T-cell (primary cell): Measurements from ENCODE around the gene TMEM131L. TPM values are rescaled to one million over a fixed set of nuclear protein-coding genes. Genes with fewer than 3 reads are reported as not detected.

ENCODE experiments used
- ATAC-seq, 4 experiments: fragments of 200-7000 bp in 3 of 4; fragments of 150-1000 bp in 1 of 4; cut with Tn5 transposase; replicated peaks in 1 of 4; 1 replicate in 3 of 4; 2 replicates in 1 of 4; pipeline ENCODE4 v1.10.0; 2021; ENCODE audit warnings: moderate library complexity in 3 of 4, mild to moderate bottlenecking in 2 of 4, moderate number of reproducible peaks in 1 of 4
- CTCF ChIA-PET, 2 donors: fragments of 300-600 bp; sonication (Branson Sonifier 250); formaldehyde crosslinking; loops; one replicate each; lab custom pipeline; 2022; ENCODE audit warnings: antibody characterized with exemption in 2 of 2; lab: Charles Lee
- POLR2A ChIA-PET, 2 donors: fragments of 300-600 bp; sonication (Branson Sonifier 250); formaldehyde crosslinking; loops; one replicate each; lab custom pipeline; 2022; ENCODE audit warnings: antibody characterized with exemption in 2 of 2; lab: Charles Lee
- DNase-seq, 35 experiments: peaks; one replicate each; pipeline versions ENCODE4 v3.0.0 to v3.0.0-alpha.2; 2013 to 2023
- H3K27ac ChIP-seq: one replicate; pipeline ENCODE4 v1.5.1; 2013; ENCODE audit warnings: low read length
- H3K27me3 ChIP-seq, 2 experiments: replicated peaks in 1 of 2; 1 replicate in 1 of 2; 2 replicates in 1 of 2; pipeline versions ENCODE4 v1.6.1 to v1.7.0; 2013; ENCODE audit warnings: low read length in 1 of 2, mixed read lengths in 1 of 2; ENCODE audit not compliant: control insufficient read depth in 2 of 2, insufficient read depth in 2 of 2; ENCODE audit errors: extremely low read depth in 1 of 2
- H3K36me3 ChIP-seq, 2 donors: 1 replicate in 1 of 2; 2 replicates in 1 of 2; pipeline versions ENCODE4 v1.6.1 to v1.7.0; 2013; ENCODE audit warnings: low read length in 1 of 2; ENCODE audit not compliant: control insufficient read depth in 2 of 2, insufficient read depth in 1 of 2; ENCODE audit errors: extremely low read depth in 1 of 2
- H3K4me1 ChIP-seq, 2 experiments: 1 replicate in 1 of 2; 2 replicates in 1 of 2; pipeline versions ENCODE4 v1.6.1 to v1.7.0; 2013; ENCODE audit warnings: low read length in 2 of 2, mixed read lengths in 1 of 2; ENCODE audit not compliant: insufficient read depth in 2 of 2, control insufficient read depth in 1 of 2; ENCODE audit errors: extremely low read depth in 1 of 2
- H3K4me3 ChIP-seq, 2 donors: 1 replicate in 1 of 2; 2 replicates in 1 of 2; pipeline versions ENCODE4 v1.5.1 to v1.7.0; 2013; ENCODE audit warnings: mild to moderate bottlenecking in 2 of 2, low read length in 1 of 2, moderate library complexity in 1 of 2; ENCODE audit not compliant: control insufficient read depth in 1 of 2; ENCODE audit errors: extremely low read depth in 1 of 2
- H3K9me3 ChIP-seq: 2 replicates; pipeline ENCODE4 v1.7.0; 2013
- H3K27ac Mint-ChIP-seq, 2 donors: one replicate each; pipeline ENCODE4 v1.8.0; 2020 to 2021; ENCODE audit warnings: mild to moderate bottlenecking in 2 of 2, mixed read lengths in 2 of 2
- H3K27me3 Mint-ChIP-seq, 2 donors: one replicate each; pipeline ENCODE4 v1.8.0; 2021 to 2022; ENCODE audit warnings: mixed read lengths in 2 of 2
- H3K36me3 Mint-ChIP-seq: one replicate; pipeline ENCODE4 v1.8.0; 2021; ENCODE audit warnings: mixed read lengths
- H3K4me1 Mint-ChIP-seq, 3 donors: one replicate each; pipeline ENCODE4 v1.8.0; 2020 to 2022; ENCODE audit warnings: mixed read lengths in 3 of 3, mild to moderate bottlenecking in 1 of 3
- H3K4me3 Mint-ChIP-seq, 3 donors: one replicate each; pipeline ENCODE4 v1.8.0; 2020 to 2022; ENCODE audit warnings: mild to moderate bottlenecking in 3 of 3, mixed read lengths in 3 of 3, moderate library complexity in 3 of 3
- H3K9me3 Mint-ChIP-seq, 3 donors: one replicate each; pipeline ENCODE4 v1.8.0; 2020 to 2022; ENCODE audit warnings: mixed read lengths in 3 of 3
- WGBS: methylation state at CpG from one replicate; pipeline ENCODE4 v1.1.5; 2013; ENCODE audit warnings: missing lambda C conversion rate; ENCODE audit not compliant: insufficient coverage; 5-methylcytosine and 5-hydroxymethylcytosine counted together
- total RNA-seq, 35 experiments: library from RNA in 6 of 35; stranded (reverse) in 6 of 35; fragments of 120-200 nt in 1 of 35; gene quantifications; one replicate each; pipeline versions ENCODE4 v1.2.1 to v1.2.4 and lab custom pipeline; 2013 to 2026

Gene TMEM131L
- total RNA-seq, 5 donors from 2014 or later (not counting 1 experiment from before 2014, with no cell fraction given): 60.7 to 115 (median 72.6) TPM

DNA sequence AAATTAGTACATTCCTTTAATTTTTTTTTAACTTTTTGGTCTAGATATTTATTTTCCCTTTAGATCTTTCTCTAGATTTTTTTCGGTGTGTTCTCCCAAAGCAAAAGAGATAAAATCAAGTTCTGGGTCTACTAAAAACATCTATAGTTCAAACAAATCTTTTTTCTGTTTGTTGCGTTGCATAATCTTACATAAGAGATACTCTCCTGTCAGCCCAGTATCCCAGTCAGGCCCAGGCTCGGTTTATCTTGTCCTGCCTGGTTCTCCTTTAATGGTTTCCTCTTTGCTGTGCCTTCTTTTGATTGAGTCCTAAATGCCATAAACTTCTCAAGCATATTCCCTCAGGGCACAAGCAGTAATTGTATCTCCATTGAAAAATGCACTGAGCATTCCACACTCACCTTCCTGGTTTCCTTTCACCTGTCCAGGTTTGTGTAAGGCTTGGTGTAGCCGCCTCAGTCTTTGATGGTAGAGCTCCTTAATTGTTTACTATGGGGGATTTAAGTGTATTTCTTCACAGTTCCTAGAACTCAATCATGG is 104.9 kb downstream of the TMEM131L start:
- DNase-seq: no peak
- no peak overlapping the region for H3K4me3 ChIP-seq
- H3K36me3 Mint-ChIP-seq: peaks cover 32% of the 10 kb centered on the region
- H3K9me3 Mint-ChIP-seq: no peaks in the 10 kb centered on the region
- H3K4me1 ChIP-seq: peaks cover 28% of the 10 kb centered on the region in 2 experiments
- peaks cover 76 to 83% (median 80%) of the 10 kb centered on the region in 3 donors for H3K4me1 Mint-ChIP-seq
- ATAC-seq: no peak
- H3K4me3 Mint-ChIP-seq: no peak overlapping the region
- H3K9me3 ChIP-seq: no peaks in the 10 kb centered on the region
- peaks cover 3 to 30% of the 10 kb centered on the region in 2 donors for H3K36me3 ChIP-seq
- WGBS: 100% methylated on average over 2 of the region's 4 CpGs
- H3K27me3 ChIP-seq: no peaks in the 10 kb centered on the region
- H3K27me3 Mint-ChIP-seq: no peaks in the 10 kb centered on the region
- POLR2A ChIA-PET: interaction anchor here in 1 of 2 donors (0.6 kb wide), 1 partner anchor 219 kb away, joined by 3 read pairs; no protein-coding TSS in a partner anchor
- CTCF ChIA-PET: interaction anchor here (0.6 to 4.2 kb wide), 10 partner anchors 11 to 428 kb away, joined by 3 to 57 read pairs (median 4); partner anchors contain the start of gene MND1 (in 1 of the 2)
- H3K27ac Mint-ChIP-seq: peak overlapping the region; percentile 84 to 87
- H3K27ac ChIP-seq: peak overlapping the region; percentile 9

DNA sequence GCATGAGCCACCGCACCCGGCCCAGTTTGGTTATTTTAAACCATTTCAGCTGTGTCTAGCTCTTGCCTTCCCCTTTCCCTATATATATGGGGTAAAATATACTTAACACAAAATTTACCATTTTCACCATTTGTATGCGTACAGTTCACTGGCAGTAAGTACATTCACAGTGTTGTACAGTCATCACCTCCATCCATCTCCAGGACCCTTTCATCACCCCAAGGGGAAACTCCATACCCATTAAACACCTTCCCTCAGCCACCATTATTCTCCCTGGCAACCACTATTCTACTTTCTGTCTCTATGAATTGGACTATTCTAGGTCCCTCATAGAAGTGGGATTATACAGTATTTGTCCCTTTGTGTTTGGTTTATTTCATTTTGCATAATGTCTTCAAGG is 106.4 kb downstream of the TMEM131L start:
- no CpG with 5 or more reads among the region's 3 CpGs for WGBS
- Histone ChIP-seq H3K27me3 (no peaks in the 10 kb centered on the region), H3K36me3 (peaks cover 3 to 20% of the 10 kb centered on the region in 2 donors), H3K4me1 (peaks cover 32 to 33% of the 10 kb centered on the region in 2 experiments), H3K9me3 (no peaks in the 10 kb centered on the region), H3K4me3 (no peak overlapping the region), H3K27ac (no peak overlapping the region)
- POLR2A ChIA-PET: no interaction called here
- peak overlapping the region; percentile 71 to 74 for H3K27ac Mint-ChIP-seq
- H3K4me3 Mint-ChIP-seq: no peak overlapping the region
- H3K4me1 Mint-ChIP-seq: peaks cover 81 to 83% (median 82%) of the 10 kb centered on the region in 3 donors
- ATAC-seq (no peak), DNase-seq (no peak)
- no peaks in the 10 kb centered on the region for H3K9me3 Mint-ChIP-seq
- peaks cover 22% of the 10 kb centered on the region for H3K36me3 Mint-ChIP-seq
- H3K27me3 Mint-ChIP-seq: no peaks in the 10 kb centered on the region
- CTCF ChIA-PET: interaction anchor here (1.2 to 4.2 kb wide), 6 partner anchors 10 to 232 kb away, joined by 3 to 57 read pairs (median 22); partner anchors contain the start of genes MND1 (in 2 of the 2) and TMEM131L (in 1 of the 2)

DNA sequence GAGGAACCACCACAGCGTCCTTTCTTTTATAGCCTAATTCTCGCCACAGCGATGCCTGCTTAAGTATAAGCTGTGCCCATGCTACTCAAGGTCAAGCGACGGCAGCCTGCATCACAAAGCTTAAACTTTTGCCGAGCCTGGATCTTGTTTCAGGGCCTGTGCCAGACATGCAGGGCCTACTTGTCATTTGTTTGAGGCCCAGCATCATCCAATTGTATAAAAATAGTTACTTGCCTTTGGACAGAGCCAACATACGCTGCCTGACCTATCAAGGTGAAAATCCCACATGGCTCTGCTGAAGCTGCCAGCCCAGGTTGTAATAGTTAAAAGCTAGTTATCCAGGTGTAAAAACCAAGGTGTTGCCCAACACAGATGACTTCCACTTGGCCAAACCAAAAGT is 107.1 kb downstream of the TMEM131L start:
- H3K27me3 ChIP-seq: no peaks in the 10 kb centered on the region
- no peak for DNase-seq
- POLR2A ChIA-PET: interaction anchor here in 1 of 2 donors (0.5 to 0.9 kb wide), 2 partner anchors 9 kb away, joined by 3 read pairs; no protein-coding TSS in a partner anchor
- H3K27ac Mint-ChIP-seq: peak overlapping the region; percentile 71 to 74
- no peak overlapping the region for H3K4me3 ChIP-seq
- peaks cover 3 to 20% of the 10 kb centered on the region in 2 donors for H3K36me3 ChIP-seq
- H3K9me3 ChIP-seq: no peaks in the 10 kb centered on the region
- 100% methylated on average over 7 of the region's 7 CpGs for WGBS
- peaks cover 32 to 33% of the 10 kb centered on the region in 2 experiments for H3K4me1 ChIP-seq
- CTCF ChIA-PET: interaction anchor here (0.6 to 4.2 kb wide), 23 partner anchors 9 to 447 kb away, joined by 3 to 57 read pairs (median 7); partner anchors contain the start of genes MND1 (in 2 of the 2) and TMEM131L (in 1 of the 2)
- peak overlapping the region; percentile 25 for H3K27ac ChIP-seq
- H3K36me3 Mint-ChIP-seq: peaks cover 25% of the 10 kb centered on the region
- no peak for ATAC-seq
- H3K27me3 Mint-ChIP-seq: no peaks in the 10 kb centered on the region
- peaks cover 79 to 81% (median 80%) of the 10 kb centered on the region in 3 donors for H3K4me1 Mint-ChIP-seq
- H3K9me3 Mint-ChIP-seq: no peaks in the 10 kb centered on the region
- H3K4me3 Mint-ChIP-seq: peak overlapping the region in 1 of 3 donors; percentile 40

DNA sequence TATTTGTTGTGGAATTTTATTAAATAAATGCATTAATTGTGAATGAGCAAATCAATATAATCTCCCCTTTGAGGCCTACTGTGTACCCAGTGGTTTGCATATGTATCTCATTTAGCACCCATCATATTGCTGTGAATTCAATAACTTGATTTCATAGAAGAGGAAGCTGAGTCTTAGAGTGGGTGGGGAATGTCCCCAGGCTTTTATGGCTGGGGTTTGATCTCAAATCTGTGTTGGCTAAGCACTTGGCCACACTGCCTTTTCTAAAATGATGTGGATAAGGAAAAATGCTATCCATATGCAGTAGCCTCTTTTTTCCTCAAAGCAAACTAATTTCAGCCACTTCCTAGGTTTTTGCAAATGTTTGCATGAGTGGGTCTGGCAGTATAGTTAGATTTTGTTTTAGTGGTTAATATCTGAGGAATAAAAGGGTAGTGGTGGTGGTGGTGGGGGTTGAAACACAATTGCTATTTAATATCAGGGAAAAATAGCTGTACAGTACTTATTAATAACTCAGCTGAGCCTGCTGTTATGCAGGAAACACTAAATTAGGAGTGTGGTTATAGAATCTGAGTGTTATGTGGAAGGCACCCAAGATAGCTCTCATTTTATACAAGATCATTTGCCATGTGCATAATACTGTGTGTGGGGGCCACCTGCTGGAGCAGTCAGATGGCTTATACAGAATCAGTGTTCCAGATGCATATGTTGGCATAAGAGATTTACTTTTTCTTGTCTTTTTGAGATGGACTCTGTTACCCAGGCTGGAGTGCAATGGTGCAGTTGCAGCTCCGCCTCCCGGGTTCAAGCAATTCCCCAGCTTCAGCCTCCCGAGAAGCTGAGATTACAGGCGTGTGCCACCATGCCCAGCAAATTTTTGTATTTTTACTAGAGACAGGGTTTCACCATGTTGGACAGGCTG is 108.0 kb downstream of the TMEM131L start:
- Histone ChIP-seq H3K27me3 (no peaks in the 10 kb centered on the region), H3K9me3 (no peaks in the 10 kb centered on the region), H3K36me3 (peaks cover 3 to 16% of the 10 kb centered on the region in 2 donors), H3K27ac (peak overlapping the region; percentile 25), H3K4me1 (peaks cover 30 to 32% of the 10 kb centered on the region in 2 experiments), H3K4me3 (no peak overlapping the region)
- ATAC-seq (peak; percentile 92 to 95 (median 94)), DNase-seq (peak; percentile 43 to 81 (median 68))
- CTCF ChIA-PET: interaction anchor here (0.5 to 4.2 kb wide), 64 partner anchors 9 to 795 kb away, joined by 3 to 57 read pairs (median 4); partner anchors contain the start of genes MND1 (in 2 of the 2), TMEM131L (in 2 of the 2), ARFIP1 (in 1 of the 2) and TIGD4 (in 1 of the 2)
- H3K27me3 Mint-ChIP-seq: no peaks in the 10 kb centered on the region
- H3K4me1 Mint-ChIP-seq: peaks cover 70 to 72% (median 71%) of the 10 kb centered on the region in 3 donors
- no peaks in the 10 kb centered on the region for H3K9me3 Mint-ChIP-seq
- peaks cover 22% of the 10 kb centered on the region for H3K36me3 Mint-ChIP-seq
- 88% methylated on average over 3 of the region's 4 CpGs for WGBS
- H3K4me3 Mint-ChIP-seq: peak overlapping the region in 1 of 3 donors; percentile 40
- POLR2A ChIA-PET: interaction anchor here in 1 of 2 donors (0.6 to 0.9 kb wide), 2 partner anchors 10 to 250 kb away, joined by 3 read pairs; no protein-coding TSS in a partner anchor
- peak overlapping the region; percentile 78 to 85 for H3K27ac Mint-ChIP-seq

DNA sequence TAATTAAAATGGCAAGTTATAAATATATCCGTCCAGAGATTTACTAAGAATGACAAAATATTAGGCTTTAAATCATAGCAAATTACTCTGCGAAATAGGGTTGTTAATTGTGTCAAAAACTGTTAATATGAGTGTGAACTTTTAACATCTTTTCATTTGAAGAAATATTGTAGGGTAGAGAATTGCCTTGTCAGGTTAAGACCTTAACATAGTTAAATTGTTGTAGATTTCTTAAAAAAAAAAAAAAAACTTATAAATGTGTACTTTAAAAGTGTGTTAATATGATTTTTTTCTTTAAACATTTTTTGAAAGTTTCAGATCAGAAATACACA is 110.2 kb downstream of the TMEM131L start:
- Histone ChIP-seq H3K4me1 (peaks cover 24 to 25% of the 10 kb centered on the region in 2 experiments), H3K27ac (no peak overlapping the region), H3K9me3 (no peaks in the 10 kb centered on the region), H3K4me3 (no peak overlapping the region), H3K36me3 (peaks cover 0 to 15% of the 10 kb centered on the region in 2 donors), H3K27me3 (no peaks in the 10 kb centered on the region)
- Mint-ChIP-seq H3K4me1 (peaks cover 63 to 68% (median 66%) of the 10 kb centered on the region in 3 donors), H3K9me3 (no peaks in the 10 kb centered on the region), H3K36me3 (peaks cover 21% of the 10 kb centered on the region), H3K4me3 (no peak overlapping the region), H3K27me3 (no peaks in the 10 kb centered on the region), H3K27ac (peak overlapping the region in 1 of 2 donors; percentile 39)
- no CpG with 5 or more reads among the region's 2 CpGs for WGBS
- POLR2A ChIA-PET: no interaction called here
- CTCF ChIA-PET: interaction anchor here (0.6 to 1.2 kb wide), 7 partner anchors 43 to 1090 kb away, joined by 3 to 7 read pairs (median 4); no protein-coding TSS in a partner anchor
- DNase-seq: no peak
- ATAC-seq: no peak
